Pancreas (tissue), 10 donors: ENCODE results near the gene CCIN. TPM values are rescaled to one million over a fixed set of nuclear protein-coding genes. Genes with fewer than 3 reads are reported as not detected.

Source experiments
- ATAC-seq, 4 donors: fragments of 200-7000 bp; cut with Tn5 transposase; one replicate each; pipeline versions ENCODE4 v1.8.0 to v1.9.1; 2020; ENCODE audit warnings: mild to moderate bottlenecking in 4 of 4, moderate library complexity in 4 of 4
- DNase-seq, 6 donors: peaks; one replicate each; pipeline ENCODE4 v3.0.0-alpha.2; 2020
- FAIRE-seq: peaks from 2 replicates; lab custom pipeline; 2012; peaks lifted over from hg19 to GRCh38; lab: Jason Lieb, UNC
- H3K27ac ChIP-seq, 4 donors: fragments of 200-600 bp; sonication (generic); 1 replicate in 3 of 4; 2 replicates in 1 of 4; pipeline versions ENCODE4 v1.5.0 to v1.8.0; 2020
- H3K27me3 ChIP-seq, 4 donors: fragments of 200-600 bp; one replicate each; pipeline ENCODE4 v1.8.0; 2021
- H3K36me3 ChIP-seq, 3 donors: fragments of 200-600 bp; sonication (generic) in 1 of 3; one replicate each; pipeline versions ENCODE4 v1.5.0 to v1.8.0; 2020 to 2021
- H3K4me1 ChIP-seq, 3 donors: fragments of 200-600 bp; one replicate each; pipeline ENCODE4 v1.8.0; 2021
- H3K4me3 ChIP-seq, 4 donors: fragments of 200-600 bp; sonication (generic) in 2 of 4; one replicate each; pipeline versions ENCODE4 v1.5.0 to v1.8.0; 2020 to 2021
- H3K9me3 ChIP-seq, 4 donors: fragments of 200-600 bp; one replicate each; pipeline ENCODE4 v1.8.0; 2021
- CTCF ChIP-seq, 4 donors: fragments of 200-600 bp; sonication (generic) in 3 of 4; IDR thresholded peaks; one replicate each; pipeline versions ENCODE4 v1.5.0 to v1.8.0; 2021; ENCODE audit warnings: antibody characterized with exemption in 4 of 4
- WGBS, 2 donors: extraction: QIAGEN DNeasy Blood & Tissue Kit; methylation state at CpG; one replicate each; pipeline ENCODE4 v1.1.7; 2013; 5-methylcytosine and 5-hydroxymethylcytosine counted together
- intact Hi-C, 3 donors: fragments of 100-400 bp; cut with DNase I; formaldehyde crosslinking; loops; one replicate each; pipeline versions ENCODE4 v1.11.1 to v1.14.2; 2022
- polyA plus RNA-seq, 2 donors: library from polyadenylated mRNA; stranded (reverse); fragments of 200-250 nt; gene quantifications; one replicate each; pipeline ENCODE4 v1.2.3, GENCODE V29; 2013
- total RNA-seq, 6 donors: library from RNA; stranded (reverse); fragmentation: NEBNext Ultra II Directional in 4 of 6; extraction: Animal tissue kit (Norgen Biotek cat#: 25700) in 4 of 6; gene quantifications; one replicate each; pipeline versions ENCODE4 v1.2.1 to v1.2.4, GENCODE V29; 2021 to 2023
- donor health status: healthy with polysubstance abuse.
- donor health status: DM: no; HTN: no; CAD: no; lungs with moderate emphysema.
- donor health status: DM: no; HTN: no; CAD: no.
- donor health status: control.
- donor health status: control.
- donor health status: Bipolar disorder and iron deficiency.
- donor health status: DM: yes; HTN: yes; CAD: no.
- donor health status: DM: no; HTN: no; CAD: no.
- donor health status: DM: no; HTN: no; CAD: no.
- donor health status: DM: yes; HTN: yes; CAD: no.

The CCIN gene
- total and polyA plus RNA-seq, 8 donors = 0.05 to 0.25 (median 0.11) TPM; not detected in 5

- H3K27me3 ChIP-seq = no peaks in the 10 kb centered on the region
- WGBS, 2 donors = 0 to 1% methylated on average over 7 of the region's 7 CpGs
- H3K4me1 ChIP-seq = peaks cover 14 to 34% (median 20%) of the 10 kb centered on the region in 3 donors
- no peaks in the 10 kb centered on the region for H3K9me3 ChIP-seq
- ATAC-seq = no peak
- peak overlapping the region; percentile 64 to 95 (median 83) for H3K4me3 ChIP-seq
- H3K27ac ChIP-seq = peak overlapping the region in 2 of 4 donors; percentile 85 to 92
- no peak for TF ChIP-seq CTCF (IDR thresholded peaks at IDR 0.05)
- FAIRE-seq = no peak
- H3K36me3 ChIP-seq = no peaks in the 10 kb centered on the region
- no peak for DNase-seq
- intact Hi-C loops = no loop called here
Measured at GRCh38 chr9:36191686-36192085, 22.5 kb downstream of the CCIN start.

- ATAC-seq (no peak), FAIRE-seq (no peak), DNase-seq (no peak)
- no peaks in the 10 kb centered on the region for H3K36me3 ChIP-seq
- intact Hi-C loops = no loop called here
- H3K9me3 ChIP-seq = no peaks in the 10 kb centered on the region
- H3K4me1 ChIP-seq = peaks cover 14 to 34% (median 20%) of the 10 kb centered on the region in 3 donors
- 63 to 66% methylated on average over 4 of the region's 4 CpGs for WGBS, 2 donors
- TF ChIP-seq CTCF (IDR thresholded peaks at IDR 0.05) = no peak
- no peak overlapping the region for H3K27ac ChIP-seq
- peak overlapping the region in 3 of 4 donors; percentile 64 to 85 (median 81) for H3K4me3 ChIP-seq
- no peaks in the 10 kb centered on the region for H3K27me3 ChIP-seq
Measured at GRCh38 chr9:36192196-36192595, 23.0 kb downstream of the CCIN start.

- 71 to 84% methylated on average over 3 of the region's 3 CpGs for WGBS, 2 donors
- intact Hi-C loops = no loop called here
- no peak overlapping the region for H3K27ac ChIP-seq
- TF ChIP-seq CTCF (IDR thresholded peaks at IDR 0.05) = no peak
- no peaks in the 10 kb centered on the region for H3K27me3 ChIP-seq
- FAIRE-seq = no peak
- DNase-seq = no peak
- H3K4me1 ChIP-seq = peaks cover 14 to 34% (median 20%) of the 10 kb centered on the region in 3 donors
- H3K4me3 ChIP-seq = peak overlapping the region in 2 of 4 donors; percentile 4 to 81
- no peak for ATAC-seq
- no peaks in the 10 kb centered on the region for H3K9me3 ChIP-seq
- no peaks in the 10 kb centered on the region for H3K36me3 ChIP-seq
Measured at GRCh38 chr9:36193023-36193422, 23.8 kb downstream of the CCIN start.

GRCh38 chr9:36194326-36195000, 25.3 kb downstream of the CCIN start:
- Histone ChIP-seq H3K27me3 (no peaks in the 10 kb centered on the region), H3K9me3 (no peaks in the 10 kb centered on the region), H3K4me3 (no peak overlapping the region), H3K27ac (no peak overlapping the region), H3K36me3 (peaks cover 0 to 8% (median 7%) of the 10 kb centered on the region in 3 donors), H3K4me1 (peaks cover 14 to 34% (median 20%) of the 10 kb centered on the region in 3 donors)
- intact Hi-C loops = no loop called here
- FAIRE-seq = no peak
- no peak for DNase-seq
- TF ChIP-seq CTCF (IDR thresholded peaks at IDR 0.05) = no peak
- WGBS, 2 donors = 30 to 34% methylated on average over 4 of the region's 4 CpGs
- no peak for ATAC-seq
